ENCODE results near the gene GON7.
"Not testable (repeated sequence)": the region's sequence is repeated elsewhere in the genome, so short reads cannot be mapped to it uniquely, and the experiment has no call there.

Gene GON7

DNA sequence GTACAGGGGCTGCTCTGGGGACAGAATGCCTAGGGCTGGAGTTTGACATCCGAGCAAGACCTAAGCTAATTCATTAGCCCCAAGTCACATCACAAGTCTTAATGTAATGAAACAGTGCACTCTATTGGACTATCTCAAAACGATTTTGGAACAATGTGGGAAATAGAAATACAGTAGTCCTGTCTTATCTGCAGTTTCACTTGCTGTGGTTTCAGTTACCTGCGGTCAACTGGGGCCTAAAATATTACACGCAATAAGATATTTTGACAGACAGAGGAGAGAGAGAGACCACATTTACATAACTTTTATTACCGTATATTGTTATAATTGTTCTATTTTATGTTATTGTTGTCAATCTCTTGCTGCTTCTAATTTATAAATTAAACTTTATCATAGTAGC lies 43.3 kb downstream of the GON7 start:
- no peak overlapping the region for H3K27ac ChIP-seq
- H3K4me1 ChIP-seq: no peaks in the 10 kb centered on the region
- TF ChIP-seq, protein P1, sequence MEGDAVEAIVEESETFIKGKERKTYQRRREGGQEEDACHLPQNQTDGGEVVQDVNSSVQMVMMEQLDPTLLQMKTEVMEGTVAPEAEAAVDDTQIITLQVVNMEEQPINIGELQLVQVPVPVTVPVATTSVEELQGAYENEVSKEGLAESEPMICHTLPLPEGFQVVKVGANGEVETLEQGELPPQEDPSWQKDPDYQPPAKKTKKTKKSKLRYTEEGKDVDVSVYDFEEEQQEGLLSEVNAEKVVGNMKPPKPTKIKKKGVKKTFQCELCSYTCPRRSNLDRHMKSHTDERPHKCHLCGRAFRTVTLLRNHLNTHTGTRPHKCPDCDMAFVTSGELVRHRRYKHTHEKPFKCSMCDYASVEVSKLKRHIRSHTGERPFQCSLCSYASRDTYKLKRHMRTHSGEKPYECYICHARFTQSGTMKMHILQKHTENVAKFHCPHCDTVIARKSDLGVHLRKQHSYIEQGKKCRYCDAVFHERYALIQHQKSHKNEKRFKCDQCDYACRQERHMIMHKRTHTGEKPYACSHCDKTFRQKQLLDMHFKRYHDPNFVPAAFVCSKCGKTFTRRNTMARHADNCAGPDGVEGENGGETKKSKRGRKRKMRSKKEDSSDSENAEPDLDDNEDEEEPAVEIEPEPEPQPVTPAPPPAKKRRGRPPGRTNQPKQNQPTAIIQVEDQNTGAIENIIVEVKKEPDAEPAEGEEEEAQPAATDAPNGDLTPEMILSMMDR (IDR thresholded peaks at IDR 0.05): no peak
- no peak for DNase-seq
- H3K4me3 ChIP-seq: no peak overlapping the region
- intact Hi-C loops (cut with DNase I; ENCODE audit: low total_unique reads): no loop called here
- no peaks in the 10 kb centered on the region for H3K36me3 ChIP-seq
- H3K9me3 ChIP-seq: no peaks in the 10 kb centered on the region
- H3K27me3 ChIP-seq: no peaks in the 10 kb centered on the region

DNA sequence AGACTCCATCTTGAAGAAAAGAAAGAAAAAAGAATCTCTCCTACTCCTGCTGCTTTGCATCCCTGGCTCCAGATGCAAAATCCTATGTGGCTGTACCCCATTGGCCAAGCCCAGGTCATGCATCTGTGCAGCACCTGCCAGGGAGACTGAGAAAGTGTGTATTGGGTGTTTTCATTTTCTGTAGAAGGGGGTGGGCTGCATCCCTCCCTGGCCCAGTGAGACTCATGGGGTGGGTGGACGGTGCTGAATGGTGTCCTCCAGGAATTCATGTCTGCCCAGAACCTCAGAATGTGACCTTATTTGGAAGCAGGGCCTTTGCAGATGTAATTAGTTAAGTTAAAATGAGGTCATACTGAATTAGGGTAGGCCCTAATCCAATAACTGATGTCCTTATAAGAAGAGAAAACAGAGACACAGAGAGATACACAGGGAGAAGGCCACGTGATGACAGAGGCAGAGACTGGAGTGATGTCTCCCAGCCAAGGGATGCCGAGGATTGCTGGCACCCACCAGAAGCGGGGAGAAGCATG lies 45.4 kb downstream of the GON7 start:
- Histone ChIP-seq H3K27me3 (no peaks in the 10 kb centered on the region), H3K9me3 (no peaks in the 10 kb centered on the region), H3K27ac (no peak overlapping the region), H3K4me3 (no peak overlapping the region), H3K36me3 (no peaks in the 10 kb centered on the region), H3K4me1 (no peaks in the 10 kb centered on the region)
- intact Hi-C loops (cut with DNase I; ENCODE audit: low total_unique reads): no loop called here
- TF ChIP-seq, protein P1 (IDR thresholded peaks at IDR 0.05): no peak
- DNase-seq: no peak

DNA sequence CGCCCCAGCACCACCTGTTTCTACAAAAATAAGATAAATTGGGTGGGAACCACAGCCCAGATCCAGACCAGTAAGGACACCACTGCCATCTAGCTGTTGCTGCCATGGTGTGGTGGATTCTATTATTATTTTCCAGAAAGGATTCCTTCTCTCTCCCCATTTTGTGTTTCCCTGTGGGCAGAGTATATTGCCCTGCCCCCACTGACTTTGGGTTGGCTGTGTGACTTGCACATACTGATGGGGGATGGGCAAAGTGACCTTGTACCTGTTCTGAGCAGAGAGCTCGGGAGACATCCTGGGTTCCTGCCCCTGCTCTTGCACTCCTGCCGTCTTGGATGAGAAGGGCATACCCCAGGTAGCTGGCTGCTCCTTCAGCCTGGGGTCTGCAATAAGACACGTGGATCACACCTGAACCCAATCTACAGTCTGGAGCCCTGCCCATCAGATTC lies 46.5 kb downstream of the GON7 start:
- intact Hi-C loops (cut with DNase I; ENCODE audit: low total_unique reads): no loop called here
- H3K4me1 ChIP-seq: no peaks in the 10 kb centered on the region
- H3K27me3 ChIP-seq: no peaks in the 10 kb centered on the region
- H3K4me3 ChIP-seq: no peak overlapping the region
- no peak overlapping the region for H3K27ac ChIP-seq
- H3K9me3 ChIP-seq: no peaks in the 10 kb centered on the region
- no peak for DNase-seq
- no peaks in the 10 kb centered on the region for H3K36me3 ChIP-seq
- TF ChIP-seq, protein P1 (IDR thresholded peaks at IDR 0.05): peak in 1 of 2 experiments; percentile 21

DNA sequence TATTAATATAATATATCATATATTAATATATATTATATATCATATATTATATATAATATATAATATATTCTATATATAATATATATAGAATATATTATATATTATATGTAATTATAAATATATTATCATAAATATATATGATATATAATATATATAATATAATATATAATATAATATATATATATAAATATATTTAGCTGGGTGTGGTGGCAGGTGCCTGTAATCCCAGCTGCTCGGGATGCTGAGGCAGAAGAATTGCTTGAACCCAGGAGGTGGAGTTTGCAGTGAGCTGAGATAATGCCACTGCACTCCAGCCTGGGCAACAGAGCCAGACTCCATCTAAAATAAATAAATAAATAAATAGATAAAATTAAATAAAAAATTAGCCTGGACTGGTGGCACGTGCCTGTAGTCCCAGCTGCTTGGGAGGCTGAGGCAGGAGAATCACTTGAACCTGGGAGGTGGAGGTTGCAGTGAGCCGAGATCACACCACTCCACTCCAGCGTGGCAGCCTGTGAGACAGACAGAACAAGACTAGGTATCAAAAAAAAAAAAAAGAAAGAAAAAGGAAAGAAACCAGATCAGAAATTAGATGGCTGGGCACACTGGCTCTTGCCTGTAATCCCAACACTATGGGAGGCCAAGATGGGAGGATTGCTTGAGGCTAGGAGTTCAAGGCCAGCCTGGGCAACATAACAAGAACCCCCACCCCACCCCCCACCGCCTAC lies 47.1 kb downstream of the GON7 start:
- DNase-seq; H3K27ac ChIP-seq; H3K4me3 ChIP-seq; intact Hi-C loops (cut with DNase I; ENCODE audit: low total_unique reads); H3K9me3 ChIP-seq; H3K27me3 ChIP-seq; H3K36me3 ChIP-seq; H3K4me1 ChIP-seq: not testable (repeated sequence)

DNA sequence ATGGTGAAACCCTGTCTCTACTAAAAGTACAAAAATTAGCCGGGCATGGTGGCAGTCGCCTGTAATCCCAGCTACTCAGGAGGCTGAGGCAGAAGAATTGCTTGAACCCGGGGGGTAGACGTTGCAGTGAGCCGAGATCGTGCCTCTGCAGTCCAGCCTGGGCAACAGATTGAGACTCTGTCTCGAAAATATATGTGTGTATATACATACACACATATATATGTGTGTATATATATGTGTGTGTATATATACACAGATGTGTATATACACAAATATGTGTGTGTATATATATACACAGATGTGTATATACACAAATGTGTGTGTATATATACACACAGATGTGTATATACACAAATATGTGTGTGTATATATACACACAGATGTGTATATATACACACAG lies 48.5 kb downstream of the GON7 start:
- intact Hi-C loops (cut with DNase I; ENCODE audit: low total_unique reads); H3K27me3 ChIP-seq; H3K4me1 ChIP-seq; H3K36me3 ChIP-seq; H3K4me3 ChIP-seq; DNase-seq; H3K27ac ChIP-seq; H3K9me3 ChIP-seq: not testable (repeated sequence)

DNA sequence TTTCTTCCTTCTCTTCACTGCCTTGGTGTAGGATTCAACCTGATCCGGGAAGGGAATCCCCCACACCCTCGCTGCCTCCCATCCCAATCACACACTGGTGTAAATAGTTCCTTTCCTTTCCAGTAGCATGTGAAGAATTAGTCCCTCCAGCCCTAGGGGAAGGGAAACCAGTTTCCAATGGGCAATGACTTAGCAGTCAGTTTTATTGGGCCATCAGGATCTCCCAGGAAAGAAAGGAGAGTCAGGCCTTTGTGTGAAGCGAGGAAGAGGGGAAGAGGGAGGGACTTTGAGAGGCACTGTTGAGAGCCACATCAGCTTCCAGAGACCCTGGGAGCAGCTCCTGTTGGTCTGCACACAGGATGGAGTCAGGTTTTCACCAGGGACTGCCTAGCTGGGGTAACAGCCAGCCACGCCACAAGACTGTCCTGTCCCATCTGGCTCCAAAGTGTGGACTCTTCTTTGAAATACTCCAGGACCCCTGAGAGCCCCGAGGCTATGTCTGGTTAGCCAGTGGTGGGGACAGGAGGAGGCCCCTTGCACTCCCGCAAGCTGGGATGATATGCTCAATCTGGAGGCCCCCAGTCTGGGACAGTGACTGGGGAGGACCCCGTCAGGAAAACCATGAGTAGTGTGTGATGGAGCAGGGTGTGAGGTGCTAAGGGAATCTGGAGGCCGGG lies 50.0 kb downstream of the GON7 start:
- no peaks in the 10 kb centered on the region for H3K4me1 ChIP-seq
- TF ChIP-seq, protein P1 (IDR thresholded peaks at IDR 0.05): no peak
- intact Hi-C loops (cut with DNase I; ENCODE audit: low total_unique reads): no loop called here
- H3K36me3 ChIP-seq: no peaks in the 10 kb centered on the region
- H3K27ac ChIP-seq: no peak overlapping the region
- H3K27me3 ChIP-seq: no peaks in the 10 kb centered on the region
- H3K4me3 ChIP-seq: no peak overlapping the region
- no peaks in the 10 kb centered on the region for H3K9me3 ChIP-seq
- DNase-seq: no peak
